HEK293T (cell line): ENCODE data around the gene DHRS9.

Source experiments
- BHLHE40 ChIP-seq: fragments of 450-650 bp; IDR thresholded peaks from 2 replicates; pipeline ENCODE4 v1.6.1; 2016; ENCODE audit warnings: mild to moderate bottlenecking, moderate library complexity, borderline replicate concordance
- CTBP1 ChIP-seq: fragments of 450-650 bp; IDR thresholded peaks from 2 replicates; pipeline ENCODE4 v1.6.1; 2016; ENCODE audit warnings: borderline replicate concordance
- ELF4 ChIP-seq: fragments of 450-650 bp; IDR thresholded peaks from 2 replicates; pipeline ENCODE4 v1.6.1; 2017; ENCODE audit warnings: antibody characterized with exemption
- NFRKB ChIP-seq: fragments of 450-650 bp; IDR thresholded peaks from 2 replicates; pipeline ENCODE4 v1.6.1; 2016; ENCODE audit warnings: mild to moderate bottlenecking, moderate library complexity
- SP1 ChIP-seq: fragments of 450-650 bp; IDR thresholded peaks from 2 replicates; pipeline ENCODE4 v1.6.1; 2017
- SUZ12 ChIP-seq: fragments of 450-650 bp; IDR thresholded peaks from 2 replicates; pipeline ENCODE4 v1.6.1; 2016; ENCODE audit warnings: mild to moderate bottlenecking
- TARDBP ChIP-seq: fragments of 450-650 bp; IDR thresholded peaks from 2 replicates; pipeline ENCODE4 v1.6.1; 2016

GRCh38 chr2:169073963-169074751 is 4.8 kb downstream of the DHRS9 start:
- no peak for TF ChIP-seq TARDBP
- no peak for TF ChIP-seq ELF4
- TF ChIP-seq SP1 = no peak
- no peak for TF ChIP-seq NFRKB
- no peak for TF ChIP-seq SUZ12
- TF ChIP-seq CTBP1 = no peak
- TF ChIP-seq BHLHE40 = no peak
